ENCODE data around the gene GTPBP6. TPM values are rescaled to one million over a fixed set of nuclear protein-coding genes. Genes with fewer than 3 reads are reported as not detected.
A peak's percentile ranks its signal among the peaks of the same experiment; 100 is the strongest.

Gene GTPBP6
- total RNA-seq, 1 experiment from 2014 or later, result 37.4 TPM

GRCh38 chrX:259692-260355 is 58.8 kb downstream of the GTPBP6 start:
- POLR2A ChIA-PET, result no interaction called here
- H3K27ac ChIP-seq (ENCODE audit: low read length), result no peak overlapping the region

GRCh38 chrX:258291-259040 is 60.1 kb downstream of the GTPBP6 start:
- Histone ChIP-seq H3K27ac (ENCODE audit: low read length) (no peak overlapping the region), H3K4me1 (ENCODE audit: control insufficient read depth, insufficient read depth, low read length) (no peaks in the 10 kb centered on the region), H3K4me3 (ENCODE audit: low read depth in 2 of 2, low read length in 2 of 2) (no peak overlapping the region), H3K27me3 (ENCODE audit: control insufficient read depth, insufficient read depth, low read length) (no peaks in the 10 kb centered on the region), H3K36me3 (ENCODE audit: control insufficient read depth, insufficient read depth, low read length) (no peaks in the 10 kb centered on the region), H3K9me3 (ENCODE audit: control insufficient read depth, insufficient read depth, low read depth, low read length) (no peaks in the 10 kb centered on the region)
- no TSS peak for BruUV-seq (replicated peaks)
- intact Hi-C loops (cut with micrococcal nuclease; ENCODE audit: unreplicated experiment) (no loop called here), in situ Hi-C loops (cut with HindIII; ENCODE audit: low pct_unique_long_range_greater_than_20kb, low sequenced_read_pairs) (no loop called here)
- POLR2A ChIA-PET, result no interaction called here
- DNase-seq (ENCODE audit: low read depth, low spot score) (no peak), ATAC-seq (no peak)
- CTCF ChIA-PET, result no interaction called here
- TF ChIP-seq, protein P1, sequence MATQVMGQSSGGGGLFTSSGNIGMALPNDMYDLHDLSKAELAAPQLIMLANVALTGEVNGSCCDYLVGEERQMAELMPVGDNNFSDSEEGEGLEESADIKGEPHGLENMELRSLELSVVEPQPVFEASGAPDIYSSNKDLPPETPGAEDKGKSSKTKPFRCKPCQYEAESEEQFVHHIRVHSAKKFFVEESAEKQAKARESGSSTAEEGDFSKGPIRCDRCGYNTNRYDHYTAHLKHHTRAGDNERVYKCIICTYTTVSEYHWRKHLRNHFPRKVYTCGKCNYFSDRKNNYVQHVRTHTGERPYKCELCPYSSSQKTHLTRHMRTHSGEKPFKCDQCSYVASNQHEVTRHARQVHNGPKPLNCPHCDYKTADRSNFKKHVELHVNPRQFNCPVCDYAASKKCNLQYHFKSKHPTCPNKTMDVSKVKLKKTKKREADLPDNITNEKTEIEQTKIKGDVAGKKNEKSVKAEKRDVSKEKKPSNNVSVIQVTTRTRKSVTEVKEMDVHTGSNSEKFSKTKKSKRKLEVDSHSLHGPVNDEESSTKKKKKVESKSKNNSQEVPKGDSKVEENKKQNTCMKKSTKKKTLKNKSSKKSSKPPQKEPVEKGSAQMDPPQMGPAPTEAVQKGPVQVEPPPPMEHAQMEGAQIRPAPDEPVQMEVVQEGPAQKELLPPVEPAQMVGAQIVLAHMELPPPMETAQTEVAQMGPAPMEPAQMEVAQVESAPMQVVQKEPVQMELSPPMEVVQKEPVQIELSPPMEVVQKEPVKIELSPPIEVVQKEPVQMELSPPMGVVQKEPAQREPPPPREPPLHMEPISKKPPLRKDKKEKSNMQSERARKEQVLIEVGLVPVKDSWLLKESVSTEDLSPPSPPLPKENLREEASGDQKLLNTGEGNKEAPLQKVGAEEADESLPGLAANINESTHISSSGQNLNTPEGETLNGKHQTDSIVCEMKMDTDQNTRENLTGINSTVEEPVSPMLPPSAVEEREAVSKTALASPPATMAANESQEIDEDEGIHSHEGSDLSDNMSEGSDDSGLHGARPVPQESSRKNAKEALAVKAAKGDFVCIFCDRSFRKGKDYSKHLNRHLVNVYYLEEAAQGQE (IDR thresholded peaks at IDR 0.05; ENCODE audit: insufficient read depth in 1 of 2, low read depth in 2 of 2, low read length in 1 of 2), result no peak
- TF ChIP-seq CTCF (IDR thresholded peaks at IDR 0.05), result no peak
- no peak for TF ChIP-seq POLR2AphosphoS5 (IDR thresholded peaks at IDR 0.05; ENCODE audit: low read depth, low read length)
- TF ChIP-seq SIN3A (IDR thresholded peaks at IDR 0.05; ENCODE audit: borderline replicate concordance, insufficient read depth, low read depth, low read length), result no peak
- no peak for TF ChIP-seq TCF7L2 (IDR thresholded peaks at IDR 0.05; ENCODE audit: low read depth, low read length)

More at GRCh38 chrX:259692-260355, 58.8 kb downstream of the GTPBP6 start:
- ATAC-seq, result peak; percentile 45; the same call in 1 of the 2 replicates
- no peaks in the 10 kb centered on the region for H3K36me3 ChIP-seq (ENCODE audit: control insufficient read depth, insufficient read depth, low read length)
- H3K27me3 ChIP-seq (ENCODE audit: control insufficient read depth, insufficient read depth, low read length), result no peaks in the 10 kb centered on the region
- no TSS peak for BruUV-seq (replicated peaks)
- in situ Hi-C loops (cut with HindIII; ENCODE audit: low pct_unique_long_range_greater_than_20kb, low sequenced_read_pairs) (no loop called here), intact Hi-C loops (cut with micrococcal nuclease; ENCODE audit: unreplicated experiment) (no loop called here)
- CTCF ChIA-PET, result no interaction called here
- H3K9me3 ChIP-seq (ENCODE audit: control insufficient read depth, insufficient read depth, low read depth, low read length), result no peaks in the 10 kb centered on the region
- no peak overlapping the region for H3K4me3 ChIP-seq (ENCODE audit: low read depth in 2 of 2, low read length in 2 of 2)
- DNase-seq (ENCODE audit: low read depth, low spot score), result no peak
- TF ChIP-seq, protein P1 (IDR thresholded peaks at IDR 0.05; ENCODE audit: insufficient read depth in 1 of 2, low read depth in 2 of 2, low read length in 1 of 2), result no peak
- TF ChIP-seq TCF7L2 (IDR thresholded peaks at IDR 0.05; ENCODE audit: low read depth, low read length) (no peak), CTCF (IDR thresholded peaks at IDR 0.05) (no peak), SIN3A (IDR thresholded peaks at IDR 0.05; ENCODE audit: borderline replicate concordance, insufficient read depth, low read depth, low read length) (no peak), POLR2AphosphoS5 (IDR thresholded peaks at IDR 0.05; ENCODE audit: low read depth, low read length) (no peak)
- H3K4me1 ChIP-seq (ENCODE audit: control insufficient read depth, insufficient read depth, low read length), result no peaks in the 10 kb centered on the region

Data from Panc1 (cell line).